SU-DHL-6 (cell line): ENCODE data around the gene IGFL2.
"Not testable (repeated sequence)": the region's sequence is repeated elsewhere in the genome, so short reads cannot be mapped to it uniquely, and the experiment has no call there.

Experiments used
- H2AFZ ChIP-seq: fragments of 200-600 bp; sonication (generic); 2 replicates; pipeline ENCODE4 v1.6.1; 2014; ENCODE audit warnings: low read depth, mild to moderate bottlenecking, moderate library complexity, mixed read lengths, antibody characterized with exemption, low read length; ENCODE audit not compliant: severe bottlenecking
- H3F3A ChIP-seq: fragments of 200-600 bp; shearing (Covaris generic); 2 replicates; pipeline ENCODE4 v1.6.0; 2016; ENCODE audit warnings: antibody characterized with exemption, mild to moderate bottlenecking; ENCODE audit not compliant: insufficient read depth
- H3K27ac ChIP-seq: fragments of 200-600 bp; sonication (generic); 2 replicates; pipeline ENCODE4 v1.5.1; 2016; ENCODE audit warnings: low read depth, mild to moderate bottlenecking, low read length, moderate library complexity, mixed read lengths
- H3K27me3 ChIP-seq: fragments of 200-600 bp; sonication (generic), shearing (Covaris generic); 2 replicates; pipeline ENCODE4 v1.6.0; 2014; ENCODE audit warnings: mild to moderate bottlenecking, low read length
- H3K36me3 ChIP-seq: fragments of 200-600 bp; sonication (generic); 2 replicates; pipeline ENCODE4 v1.6.1; 2014; ENCODE audit warnings: mild to moderate bottlenecking, low read length, mixed read lengths
- H3K4me2 ChIP-seq: fragments of 300-600, 200-600 bp; shearing (Covaris generic), sonication (generic); 2 replicates; pipeline ENCODE4 v1.6.0; 2014; ENCODE audit warnings: low read length, low read depth, mild to moderate bottlenecking; ENCODE audit not compliant: poor library complexity, severe bottlenecking
- H3K4me3 ChIP-seq: fragments of 200-600 bp; sonication (generic); 2 replicates; pipeline ENCODE4 v1.5.1; 2014; ENCODE audit warnings: antibody characterized with exemption, low read length, mild to moderate bottlenecking, mixed read lengths; ENCODE audit not compliant: insufficient read depth, poor library complexity, severe bottlenecking
- H3K79me2 ChIP-seq: fragments of 200-600 bp; sonication (generic); 2 replicates; pipeline ENCODE4 v1.6.1; 2014; ENCODE audit warnings: mild to moderate bottlenecking, low read length, moderate library complexity; ENCODE audit not compliant: insufficient read depth
- H3K9ac ChIP-seq: fragments of 200-600 bp; sonication (generic); 2 replicates; pipeline ENCODE4 v1.7.0; 2014; ENCODE audit warnings: mild to moderate bottlenecking, low read length
- H3K9me2 ChIP-seq: fragments of 200-600 bp; sonication (generic); replicated peaks from 2 replicates; pipeline ENCODE4 v1.6.1; 2014; ENCODE audit warnings: low read length; ENCODE audit not compliant: insufficient read depth
- H3K9me3 ChIP-seq: fragments of 200-600 bp; sonication (generic); 2 replicates; pipeline ENCODE4 v1.6.1; 2014; ENCODE audit warnings: low read length, mixed read lengths; ENCODE audit not compliant: insufficient read depth
- H4K20me1 ChIP-seq: fragments of 200-600 bp; sonication (generic); 2 replicates; pipeline ENCODE4 v1.6.1; 2014; ENCODE audit warnings: low read depth, mild to moderate bottlenecking, antibody characterized with exemption, low read length, moderate library complexity, mixed read lengths
- CTCF ChIP-seq: fragments of 200-600 bp; sonication (generic); IDR thresholded peaks from one replicate; pipeline ENCODE4 v1.5.1; 2017; ENCODE audit warnings: antibody characterized with exemption, mild to moderate bottlenecking, low read length, moderate library complexity; ENCODE audit not compliant: insufficient read depth, poor library complexity, severe bottlenecking
- EZH2phosphoT487 ChIP-seq: fragments of 200-600 bp; sonication (generic), shearing (Covaris generic); conservative IDR thresholded peaks from 2 replicates; pipeline ENCODE4 v1.6.1; 2018; ENCODE audit warnings: mild to moderate bottlenecking, antibody characterized with exemption, low read length, moderate library complexity, mixed read lengths

IGFL2 gene

GRCh38 chr19:46159418-46160232, 11.6 kb downstream of the IGFL2 start:
- H2AFZ ChIP-seq, result no peak overlapping the region
- H3K27me3 ChIP-seq, result no peaks in the 10 kb centered on the region
- no peak overlapping the region for H3K9ac ChIP-seq
- H3K4me3 ChIP-seq, result no peak overlapping the region
- no peaks in the 10 kb centered on the region for H3K79me2 ChIP-seq
- no peak overlapping the region for H3K4me2 ChIP-seq
- TF ChIP-seq CTCF (no peak), EZH2phosphoT487 (no peak)
- no peaks in the 10 kb centered on the region for H3F3A ChIP-seq
- no peak overlapping the region for H3K27ac ChIP-seq
- peaks cover 3% of the 10 kb centered on the region; the same call in 1 of the 2 replicates for H3K9me3 ChIP-seq
- H3K36me3 ChIP-seq, result no peaks in the 10 kb centered on the region
- H4K20me1 ChIP-seq, result no peaks in the 10 kb centered on the region
- H3K9me2 ChIP-seq, result no peaks in the 10 kb centered on the region

- Histone ChIP-seq H3K4me2 (no peak overlapping the region), H3F3A (no peaks in the 10 kb centered on the region), H3K36me3 (no peaks in the 10 kb centered on the region), H3K27ac (no peak overlapping the region), H2AFZ (no peak overlapping the region), H3K9ac (no peak overlapping the region), H3K9me2 (no peaks in the 10 kb centered on the region), H3K27me3 (no peaks in the 10 kb centered on the region), H3K9me3 (peaks cover 3% of the 10 kb centered on the region; the same call in 1 of the 2 replicates), H3K4me3 (no peak overlapping the region), H3K79me2 (no peaks in the 10 kb centered on the region), H4K20me1 (no peaks in the 10 kb centered on the region)
- TF ChIP-seq CTCF (no peak), EZH2phosphoT487 (no peak)
These were observed 12.3 kb downstream of the IGFL2 start for GRCh38 chr19:46160233-46160775.

GRCh38 chr19:46161642-46162257, 13.7 kb downstream of the IGFL2 start:
- not testable (repeated sequence) for H3K4me2 ChIP-seq, H3K79me2 ChIP-seq, H3K9me3 ChIP-seq, H3K27me3 ChIP-seq, H3K9ac ChIP-seq, H4K20me1 ChIP-seq, H3K9me2 ChIP-seq, H3K27ac ChIP-seq, H3F3A ChIP-seq, H3K36me3 ChIP-seq, H3K4me3 ChIP-seq, H2AFZ ChIP-seq

- H3K36me3 ChIP-seq, result no peaks in the 10 kb centered on the region
- H3K27me3 ChIP-seq, result no peaks in the 10 kb centered on the region
- no peak overlapping the region for H2AFZ ChIP-seq
- no peaks in the 10 kb centered on the region for H3F3A ChIP-seq
- H3K9ac ChIP-seq, result no peak overlapping the region
- peaks cover 3% of the 10 kb centered on the region; the same call in 1 of the 2 replicates for H3K9me3 ChIP-seq
- TF ChIP-seq CTCF, result no peak
- no peak for TF ChIP-seq EZH2phosphoT487
- H3K4me2 ChIP-seq, result no peak overlapping the region
- H3K4me3 ChIP-seq, result no peak overlapping the region
- H3K27ac ChIP-seq, result no peak overlapping the region
- no peaks in the 10 kb centered on the region for H3K9me2 ChIP-seq
- no peaks in the 10 kb centered on the region for H3K79me2 ChIP-seq
- no peaks in the 10 kb centered on the region for H4K20me1 ChIP-seq
These were observed 14.7 kb downstream of the IGFL2 start for GRCh38 chr19:46162731-46163130.
